Natural killer cell (primary cell): ENCODE measurements around the gene COL4A1. TPM values are rescaled to one million over a fixed set of nuclear protein-coding genes. Genes with fewer than 3 reads are reported as not detected.

Experiments used
- ATAC-seq, 3 donors: fragments of 150-1000 bp in 2 of 3; fragments of 200-7000 bp in 1 of 3; cut with Tn5 transposase; 1 replicate in 1 of 3; 2 replicates in 2 of 3; pipeline ENCODE4 v1.10.0; 2021; ENCODE audit warnings: mild to moderate bottlenecking in 2 of 3, moderate library complexity in 2 of 3
- DNase-seq, 2 donors: peaks; one replicate each; pipeline versions ENCODE4 v3.0.0 to v3.0.0-alpha.2; 2013 to 2021; ENCODE audit warnings: mixed read lengths in 1 of 2
- H3K27ac ChIP-seq: one replicate; pipeline ENCODE4 v1.5.1; 2013; ENCODE audit warnings: mild to moderate bottlenecking, low read length
- H3K27me3 ChIP-seq: one replicate; pipeline ENCODE4 v1.6.1; 2013; ENCODE audit warnings: low read length; ENCODE audit not compliant: control insufficient read depth, insufficient read depth
- H3K36me3 ChIP-seq: one replicate; pipeline ENCODE4 v1.6.1; 2013; ENCODE audit warnings: low read length; ENCODE audit not compliant: control insufficient read depth, insufficient read depth
- H3K4me1 ChIP-seq: one replicate; pipeline ENCODE4 v1.6.1; 2013; ENCODE audit warnings: low read length; ENCODE audit not compliant: control insufficient read depth, insufficient read depth
- H3K4me3 ChIP-seq: one replicate; pipeline ENCODE4 v1.5.1; 2013; ENCODE audit warnings: low read length
- H3K9me3 ChIP-seq: one replicate; pipeline ENCODE4 v1.6.1; 2013; ENCODE audit warnings: low read length; ENCODE audit not compliant: control insufficient read depth, insufficient read depth
- H3K27ac Mint-ChIP-seq, 2 donors: one replicate each; pipeline ENCODE4 v1.8.0; 2022; ENCODE audit warnings: mild to moderate bottlenecking in 2 of 2, mixed read lengths in 2 of 2, moderate library complexity in 1 of 2
- H3K27me3 Mint-ChIP-seq, 2 donors: one replicate each; pipeline ENCODE4 v1.8.0; 2022; ENCODE audit warnings: low read depth in 2 of 2, mixed read lengths in 2 of 2
- H3K36me3 Mint-ChIP-seq: one replicate; pipeline ENCODE4 v1.8.0; 2022; ENCODE audit warnings: mixed read lengths
- H3K4me1 Mint-ChIP-seq, 2 donors: one replicate each; pipeline ENCODE4 v1.8.0; 2022; ENCODE audit warnings: mixed read lengths in 2 of 2
- H3K4me3 Mint-ChIP-seq: one replicate; pipeline ENCODE4 v1.8.0; 2022; ENCODE audit warnings: mild to moderate bottlenecking, moderate library complexity, mixed read lengths
- H3K9me3 Mint-ChIP-seq, 2 donors: one replicate each; pipeline ENCODE4 v1.8.0; 2022; ENCODE audit warnings: mixed read lengths in 2 of 2
- WGBS: methylation state at CpG from one replicate; pipeline ENCODE4 v1.1.7; 2013; ENCODE audit warnings: missing lambda C conversion rate; ENCODE audit not compliant: insufficient coverage; 5-methylcytosine and 5-hydroxymethylcytosine counted together
- intact Hi-C: fragments of 100-400 bp; cut with micrococcal nuclease; formaldehyde crosslinking; loops from one replicate; pipeline ENCODE4 v1.14.2; 2022
- total RNA-seq, 4 donors: library from RNA; stranded (reverse); fragments of 120-200 nt in 1 of 4; gene quantifications; one replicate each; pipeline versions ENCODE4 v1.2.3 to v1.2.4, GENCODE V29; 2013 to 2022
- TF ChIP-seq, protein P1 (sequence below): fragments of 200-600 bp; IDR thresholded peaks from one replicate; pipeline ENCODE4 v1.8.0; 2022; ENCODE audit warnings: antibody characterized with exemption

The COL4A1 gene
- total RNA-seq, 3 donors from 2014 or later (not counting 1 experiment from before 2014, with no cell fraction given): not detected

DNA sequence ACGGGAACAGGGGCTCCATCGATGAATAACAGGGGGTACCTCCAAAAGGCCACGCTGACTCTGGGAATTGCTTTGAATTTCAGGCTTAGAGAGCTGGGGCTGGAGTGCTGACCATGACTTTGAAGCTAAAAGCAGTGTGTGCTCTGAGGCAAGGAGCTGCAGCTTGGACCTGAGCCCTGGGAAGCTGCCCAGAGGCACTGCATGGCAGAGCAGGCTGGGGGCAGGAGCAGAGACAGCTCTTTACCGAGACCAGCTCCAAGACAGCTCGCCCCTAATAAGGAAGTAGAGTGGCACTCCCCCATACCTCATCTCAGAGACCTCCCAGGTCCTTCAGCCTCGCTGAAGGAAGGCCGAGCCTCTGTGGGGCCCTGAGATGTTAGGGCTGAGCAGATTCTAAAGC, 200.2 kb downstream of the COL4A1 start:
- no peak overlapping the region for H3K4me3 Mint-ChIP-seq
- no peak for DNase-seq
- no peak overlapping the region for H3K27ac ChIP-seq
- 88% methylated on average over 7 of the region's 7 CpGs for WGBS
- H3K36me3 Mint-ChIP-seq: no peaks in the 10 kb centered on the region
- no peaks in the 10 kb centered on the region for H3K27me3 Mint-ChIP-seq
- H3K4me3 ChIP-seq: no peak overlapping the region
- no peaks in the 10 kb centered on the region for H3K36me3 ChIP-seq
- peaks cover 5% of the 10 kb centered on the region for H3K9me3 ChIP-seq
- H3K27ac Mint-ChIP-seq: no peak overlapping the region
- no peaks in the 10 kb centered on the region for H3K27me3 ChIP-seq
- no peaks in the 10 kb centered on the region for H3K9me3 Mint-ChIP-seq
- intact Hi-C loops: no loop called here
- no peaks in the 10 kb centered on the region for H3K4me1 Mint-ChIP-seq
- TF ChIP-seq, protein P1, sequence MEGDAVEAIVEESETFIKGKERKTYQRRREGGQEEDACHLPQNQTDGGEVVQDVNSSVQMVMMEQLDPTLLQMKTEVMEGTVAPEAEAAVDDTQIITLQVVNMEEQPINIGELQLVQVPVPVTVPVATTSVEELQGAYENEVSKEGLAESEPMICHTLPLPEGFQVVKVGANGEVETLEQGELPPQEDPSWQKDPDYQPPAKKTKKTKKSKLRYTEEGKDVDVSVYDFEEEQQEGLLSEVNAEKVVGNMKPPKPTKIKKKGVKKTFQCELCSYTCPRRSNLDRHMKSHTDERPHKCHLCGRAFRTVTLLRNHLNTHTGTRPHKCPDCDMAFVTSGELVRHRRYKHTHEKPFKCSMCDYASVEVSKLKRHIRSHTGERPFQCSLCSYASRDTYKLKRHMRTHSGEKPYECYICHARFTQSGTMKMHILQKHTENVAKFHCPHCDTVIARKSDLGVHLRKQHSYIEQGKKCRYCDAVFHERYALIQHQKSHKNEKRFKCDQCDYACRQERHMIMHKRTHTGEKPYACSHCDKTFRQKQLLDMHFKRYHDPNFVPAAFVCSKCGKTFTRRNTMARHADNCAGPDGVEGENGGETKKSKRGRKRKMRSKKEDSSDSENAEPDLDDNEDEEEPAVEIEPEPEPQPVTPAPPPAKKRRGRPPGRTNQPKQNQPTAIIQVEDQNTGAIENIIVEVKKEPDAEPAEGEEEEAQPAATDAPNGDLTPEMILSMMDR: no peak
- no peak for ATAC-seq
- H3K4me1 ChIP-seq: no peaks in the 10 kb centered on the region

DNA sequence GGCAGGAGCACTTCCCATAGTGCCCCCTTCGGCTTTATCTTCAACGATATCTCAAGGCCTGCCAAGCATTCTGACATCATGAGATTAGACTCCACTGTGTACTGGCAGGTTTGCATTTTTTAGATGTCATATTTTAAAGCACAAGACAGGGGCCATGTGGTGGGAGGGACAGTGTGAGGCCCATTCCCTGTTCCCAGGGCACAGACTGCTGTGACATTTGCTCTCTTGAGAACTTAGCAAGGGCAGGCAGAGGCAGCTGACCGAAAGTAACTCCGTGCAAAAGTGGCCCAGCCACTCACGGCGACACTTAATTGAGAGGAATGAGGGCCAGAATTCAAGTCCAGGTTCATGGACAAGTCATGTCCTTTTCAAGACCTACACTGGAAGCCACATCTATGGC, 201.8 kb downstream of the COL4A1 start:
- Histone ChIP-seq H3K27ac (no peak overlapping the region), H3K36me3 (no peaks in the 10 kb centered on the region), H3K27me3 (no peaks in the 10 kb centered on the region), H3K9me3 (peaks cover 5% of the 10 kb centered on the region), H3K4me3 (no peak overlapping the region), H3K4me1 (no peaks in the 10 kb centered on the region)
- Mint-ChIP-seq H3K36me3 (no peaks in the 10 kb centered on the region), H3K4me1 (no peaks in the 10 kb centered on the region), H3K9me3 (peaks cover 3 to 5% of the 10 kb centered on the region in 2 donors), H3K27me3 (peaks cover 0 to 5% of the 10 kb centered on the region in 2 donors), H3K4me3 (no peak overlapping the region), H3K27ac (no peak overlapping the region)
- 92% methylated on average over 6 of the region's 6 CpGs for WGBS
- TF ChIP-seq, protein P1: no peak
- DNase-seq: no peak
- intact Hi-C loops: no loop called here
- no peak for ATAC-seq

DNA sequence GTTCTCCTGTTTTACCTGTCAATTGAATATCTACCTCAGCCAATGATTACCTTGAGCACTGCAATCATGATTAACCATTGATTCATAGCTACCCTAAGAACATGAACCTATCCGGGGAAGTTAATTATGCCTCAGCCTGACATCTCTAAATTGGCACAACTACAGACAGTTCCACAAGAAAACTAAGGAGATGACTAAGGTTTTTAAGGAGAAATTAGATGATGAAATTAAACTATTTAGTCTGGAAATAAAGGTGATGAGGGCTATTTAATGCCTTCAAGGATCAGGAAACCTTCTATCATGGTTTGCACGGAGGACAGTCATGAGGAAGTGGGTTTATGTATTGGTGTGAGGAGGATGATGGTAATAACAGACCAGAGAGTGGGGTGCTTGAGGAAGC, 203.4 kb downstream of the COL4A1 start:
- Mint-ChIP-seq H3K27ac (no peak overlapping the region), H3K4me3 (no peak overlapping the region), H3K4me1 (no peaks in the 10 kb centered on the region), H3K9me3 (peaks cover 3 to 8% of the 10 kb centered on the region in 2 donors), H3K36me3 (no peaks in the 10 kb centered on the region), H3K27me3 (peaks cover 0 to 5% of the 10 kb centered on the region in 2 donors)
- WGBS: 40% methylated on average over 1 of the region's 2 CpGs
- Histone ChIP-seq H3K27me3 (no peaks in the 10 kb centered on the region), H3K27ac (no peak overlapping the region), H3K36me3 (no peaks in the 10 kb centered on the region), H3K4me1 (no peaks in the 10 kb centered on the region), H3K9me3 (peaks cover 5% of the 10 kb centered on the region), H3K4me3 (no peak overlapping the region)
- TF ChIP-seq, protein P1: no peak
- ATAC-seq (no peak), DNase-seq (no peak)
- intact Hi-C loops: no loop called here

DNA sequence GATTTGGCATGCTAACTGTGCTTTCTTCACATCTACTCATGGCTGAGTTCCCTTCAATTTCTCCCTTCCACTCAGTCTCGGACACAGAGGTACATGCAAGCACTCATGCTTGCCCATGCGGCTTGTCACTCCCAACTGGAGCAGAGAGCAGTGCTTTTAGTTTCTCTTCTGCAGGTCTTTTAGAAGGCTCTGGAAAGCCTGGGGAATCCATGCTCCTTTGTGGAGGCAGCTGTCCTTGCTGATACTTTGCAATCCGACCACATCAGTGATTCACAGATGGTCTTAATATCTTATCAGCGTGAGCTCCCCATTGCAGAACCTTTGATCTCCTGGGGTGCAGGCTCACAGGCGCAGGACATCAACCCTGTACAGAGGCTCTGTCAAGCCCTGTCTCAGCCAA, 203.9 kb downstream of the COL4A1 start:
- Mint-ChIP-seq H3K27me3 (peaks cover 0 to 5% of the 10 kb centered on the region in 2 donors), H3K36me3 (no peaks in the 10 kb centered on the region), H3K4me3 (no peak overlapping the region), H3K4me1 (no peaks in the 10 kb centered on the region), H3K9me3 (peaks cover 5 to 8% of the 10 kb centered on the region in 2 donors), H3K27ac (no peak overlapping the region)
- H3K36me3 ChIP-seq: no peaks in the 10 kb centered on the region
- no peaks in the 10 kb centered on the region for H3K27me3 ChIP-seq
- ATAC-seq (no peak), DNase-seq (no peak)
- H3K4me3 ChIP-seq: no peak overlapping the region
- H3K4me1 ChIP-seq: no peaks in the 10 kb centered on the region
- WGBS: 85% methylated on average over 5 of the region's 5 CpGs
- intact Hi-C loops: no loop called here
- TF ChIP-seq, protein P1: no peak
- H3K9me3 ChIP-seq: peaks cover 5% of the 10 kb centered on the region
- no peak overlapping the region for H3K27ac ChIP-seq
